GM18873 (cell line): ENCODE data around the gene CACNA2D3.
"Not testable (repeated sequence)": the region's sequence is repeated elsewhere in the genome, so short reads cannot be mapped to it uniquely, and the experiment has no call there.

ENCODE experiments used
- ATAC-seq: cut with Tn5 transposase; IDR thresholded peaks from one replicate; pipeline ENCODE4 v1.9.1; 2021; ENCODE audit warnings: mild to moderate bottlenecking, moderate library complexity, moderate number of reproducible peaks; ENCODE audit not compliant: unreplicated experiment, low FRiP score

The CACNA2D3 gene

GRCh38 chr3:54593653-54594052 lies 471.3 kb downstream of the CACNA2D3 start:
- no peak for ATAC-seq

- ATAC-seq, result no peak
These were observed 473.7 kb downstream of the CACNA2D3 start for GRCh38 chr3:54596087-54596486.

GRCh38 chr3:54599716-54600115 lies 477.4 kb downstream of the CACNA2D3 start:
- no peak for ATAC-seq

- ATAC-seq, result no peak
These were observed 478.3 kb downstream of the CACNA2D3 start for GRCh38 chr3:54600441-54601204.

GRCh38 chr3:54604495-54604894 lies 482.1 kb downstream of the CACNA2D3 start:
- no peak for ATAC-seq

GRCh38 chr3:54608041-54608440 lies 485.7 kb downstream of the CACNA2D3 start:
- ATAC-seq, result no peak

GRCh38 chr3:54619053-54619452 lies 496.7 kb downstream of the CACNA2D3 start:
- ATAC-seq, result no peak

- no peak for ATAC-seq
These were observed 497.2 kb downstream of the CACNA2D3 start for GRCh38 chr3:54619531-54619930.

GRCh38 chr3:54621184-54621583 lies 498.8 kb downstream of the CACNA2D3 start:
- ATAC-seq, result no peak

GRCh38 chr3:54622678-54623077 lies 500.3 kb downstream of the CACNA2D3 start:
- ATAC-seq, result no peak

GRCh38 chr3:54625805-54626787 lies 503.7 kb downstream of the CACNA2D3 start:
- no peak for ATAC-seq

- ATAC-seq, result no peak
These were observed 506.6 kb downstream of the CACNA2D3 start for GRCh38 chr3:54628888-54629441.

- ATAC-seq, result no peak
These were observed 507.8 kb downstream of the CACNA2D3 start for GRCh38 chr3:54630101-54630623.

- ATAC-seq, result not testable (repeated sequence)
These were observed 508.6 kb downstream of the CACNA2D3 start for GRCh38 chr3:54631001-54631400.

GRCh38 chr3:54631516-54632325 lies 509.4 kb downstream of the CACNA2D3 start:
- no peak for ATAC-seq

- ATAC-seq, result no peak
These were observed 509.9 kb downstream of the CACNA2D3 start for GRCh38 chr3:54632326-54632665.

- ATAC-seq, result no peak
These were observed 510.5 kb downstream of the CACNA2D3 start for GRCh38 chr3:54632834-54633233.

- ATAC-seq, result no peak
These were observed 511.2 kb downstream of the CACNA2D3 start for GRCh38 chr3:54633444-54634121.

- ATAC-seq, result no peak
These were observed 511.7 kb downstream of the CACNA2D3 start for GRCh38 chr3:54634122-54634469.
